Measurements from ENCODE around the gene ARHGAP26. TPM values are rescaled to one million over a fixed set of nuclear protein-coding genes. Genes with fewer than 3 reads are reported as not detected.

Gene ARHGAP26
- polyA plus RNA-seq, 3 donors: 26.5 to 56.8 (median 28.7) TPM

DNA sequence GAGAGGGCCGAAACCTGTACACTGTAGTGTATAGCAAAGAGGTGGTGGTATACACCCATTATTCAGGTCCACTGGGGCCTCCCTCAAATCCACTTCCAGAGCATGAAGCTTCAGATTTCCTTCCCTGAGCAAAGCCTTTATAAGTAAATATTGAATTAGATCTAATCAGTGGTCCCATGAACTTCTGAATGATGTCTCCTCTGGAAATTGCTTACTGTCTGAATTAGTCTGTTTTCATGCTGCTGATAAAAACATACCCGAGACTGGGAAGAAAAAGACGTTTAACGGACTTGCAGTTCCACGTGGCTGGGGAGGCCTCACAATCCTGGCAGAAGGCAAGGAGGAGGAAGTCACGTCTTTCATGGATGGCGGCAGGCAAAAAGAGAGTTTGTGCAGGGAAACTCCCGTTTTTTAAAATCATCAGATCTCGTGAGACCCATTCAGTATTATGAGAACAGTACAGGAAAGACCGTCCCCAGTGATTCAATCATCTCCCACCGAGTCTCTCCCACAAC lies 439.8 kb downstream of the ARHGAP26 start:
- Histone ChIP-seq H2AFZ (ENCODE audit: insufficient read depth, low read depth, low read length, poor library complexity, severe bottlenecking) (no peak overlapping the region), H4K20me1 (ENCODE audit: insufficient read depth, low read length) (peaks cover 28% of the 10 kb centered on the region), H3K36me3 (replicated peaks in 1 of 2; ENCODE audit: control insufficient read depth in 1 of 2, insufficient read depth in 2 of 2, low read length in 2 of 2) (peaks cover 24 to 71% of the 10 kb centered on the region in 2 donors), H3K9me3 (replicated peaks in 1 of 2; ENCODE audit: control insufficient read depth in 1 of 2, insufficient read depth in 1 of 2, low read length in 2 of 2) (no peaks in the 10 kb centered on the region), H3K79me2 (ENCODE audit: insufficient read depth, low read length) (no peaks in the 10 kb centered on the region), H3K9ac (ENCODE audit: insufficient read depth, low read length, poor library complexity, severe bottlenecking) (no peak overlapping the region), H3K27me3 (ENCODE audit: control insufficient read depth in 2 of 2, insufficient read depth in 2 of 2, low read length in 2 of 2) (no peaks in the 10 kb centered on the region), H3K4me2 (replicated peaks; ENCODE audit: extremely low read depth, low read length, poor library complexity, severe bottlenecking) (no peak overlapping the region), H3K27ac (ENCODE audit: low read depth in 1 of 2, low read length in 2 of 2) (no peak overlapping the region), H3K4me1 (ENCODE audit: control insufficient read depth in 1 of 2, insufficient read depth in 2 of 2, low read length in 2 of 2) (peaks cover 3 to 4% of the 10 kb centered on the region in 2 donors), H3K4me3 (replicated peaks in 1 of 3; ENCODE audit: low read depth in 2 of 3, low read length in 3 of 3) (no peak overlapping the region)
- Mint-ChIP-seq H3K27me3 (ENCODE audit: low read depth in 3 of 3) (peaks cover 0 to 2% (median 1%) of the 10 kb centered on the region in 3 donors), H3K27ac (no peak overlapping the region), H3K4me1 (peaks cover 17% of the 10 kb centered on the region), H3K9me3 (no peaks in the 10 kb centered on the region), H3K4me3 (no peak overlapping the region), H3K36me3 (peaks cover 71 to 81% of the 10 kb centered on the region in 2 donors)
- no peak for DNase-seq
- 93% methylated on average over 5 of the region's 11 CpGs for WGBS (ENCODE audit: insufficient coverage)
- TF ChIP-seq, protein P1, sequence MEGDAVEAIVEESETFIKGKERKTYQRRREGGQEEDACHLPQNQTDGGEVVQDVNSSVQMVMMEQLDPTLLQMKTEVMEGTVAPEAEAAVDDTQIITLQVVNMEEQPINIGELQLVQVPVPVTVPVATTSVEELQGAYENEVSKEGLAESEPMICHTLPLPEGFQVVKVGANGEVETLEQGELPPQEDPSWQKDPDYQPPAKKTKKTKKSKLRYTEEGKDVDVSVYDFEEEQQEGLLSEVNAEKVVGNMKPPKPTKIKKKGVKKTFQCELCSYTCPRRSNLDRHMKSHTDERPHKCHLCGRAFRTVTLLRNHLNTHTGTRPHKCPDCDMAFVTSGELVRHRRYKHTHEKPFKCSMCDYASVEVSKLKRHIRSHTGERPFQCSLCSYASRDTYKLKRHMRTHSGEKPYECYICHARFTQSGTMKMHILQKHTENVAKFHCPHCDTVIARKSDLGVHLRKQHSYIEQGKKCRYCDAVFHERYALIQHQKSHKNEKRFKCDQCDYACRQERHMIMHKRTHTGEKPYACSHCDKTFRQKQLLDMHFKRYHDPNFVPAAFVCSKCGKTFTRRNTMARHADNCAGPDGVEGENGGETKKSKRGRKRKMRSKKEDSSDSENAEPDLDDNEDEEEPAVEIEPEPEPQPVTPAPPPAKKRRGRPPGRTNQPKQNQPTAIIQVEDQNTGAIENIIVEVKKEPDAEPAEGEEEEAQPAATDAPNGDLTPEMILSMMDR (IDR thresholded peaks at IDR 0.05): no peak
- intact Hi-C loops (cut with micrococcal nuclease): loop anchor here in 1 of 2 donors (10.0 kb wide), 1 partner anchor 55 kb away; no protein-coding TSS in a partner anchor

DNA sequence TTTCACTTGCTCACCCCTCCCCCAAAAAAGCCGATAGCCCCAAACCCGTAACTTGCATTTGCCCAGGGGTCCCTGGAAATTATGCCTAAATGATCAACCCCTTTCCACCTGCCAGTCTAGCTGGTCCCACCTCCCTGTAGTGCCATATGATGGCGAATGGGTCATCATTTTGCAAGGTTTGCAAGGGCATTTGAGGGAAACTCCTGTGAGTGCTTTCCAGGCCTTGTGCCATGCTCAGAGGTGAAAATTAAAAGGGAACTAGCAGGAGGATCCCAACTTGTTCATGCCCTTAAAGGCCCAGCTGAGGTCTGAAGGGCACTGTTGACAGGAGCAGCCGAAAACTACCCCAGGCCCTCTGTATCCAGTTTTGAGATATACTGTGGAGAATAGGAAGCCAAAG lies 440.4 kb downstream of the ARHGAP26 start:
- 100% methylated on average over 3 of the region's 4 CpGs for WGBS (ENCODE audit: insufficient coverage)
- TF ChIP-seq, protein P1 (IDR thresholded peaks at IDR 0.05): no peak

More for the DNA sequence above, 440.4 kb downstream of the ARHGAP26 start:
- Histone ChIP-seq H3K27ac (ENCODE audit: low read depth in 1 of 2, low read length in 2 of 2) (no peak overlapping the region), H3K79me2 (ENCODE audit: insufficient read depth, low read length) (no peaks in the 10 kb centered on the region), H4K20me1 (ENCODE audit: insufficient read depth, low read length) (peaks cover 25% of the 10 kb centered on the region), H3K4me1 (ENCODE audit: control insufficient read depth in 1 of 2, insufficient read depth in 2 of 2, low read length in 2 of 2) (peaks cover 5 to 10% of the 10 kb centered on the region in 2 donors), H3K9ac (ENCODE audit: insufficient read depth, low read length, poor library complexity, severe bottlenecking) (no peak overlapping the region), H3K36me3 (replicated peaks in 1 of 2; ENCODE audit: control insufficient read depth in 1 of 2, insufficient read depth in 2 of 2, low read length in 2 of 2) (peaks cover 26 to 75% of the 10 kb centered on the region in 2 donors), H2AFZ (ENCODE audit: insufficient read depth, low read depth, low read length, poor library complexity, severe bottlenecking) (no peak overlapping the region), H3K4me2 (replicated peaks; ENCODE audit: extremely low read depth, low read length, poor library complexity, severe bottlenecking) (no peak overlapping the region), H3K27me3 (ENCODE audit: control insufficient read depth in 2 of 2, insufficient read depth in 2 of 2, low read length in 2 of 2) (no peaks in the 10 kb centered on the region), H3K4me3 (replicated peaks in 1 of 3; ENCODE audit: low read depth in 2 of 3, low read length in 3 of 3) (no peak overlapping the region), H3K9me3 (replicated peaks in 1 of 2; ENCODE audit: control insufficient read depth in 1 of 2, insufficient read depth in 1 of 2, low read length in 2 of 2) (no peaks in the 10 kb centered on the region)
- intact Hi-C loops (cut with micrococcal nuclease): loop anchor here in 1 of 2 donors (10.0 kb wide), 1 partner anchor 54 kb away; no protein-coding TSS in a partner anchor
- Mint-ChIP-seq H3K4me1 (peaks cover 23% of the 10 kb centered on the region), H3K4me3 (no peak overlapping the region), H3K9me3 (no peaks in the 10 kb centered on the region), H3K27ac (peak overlapping the region in 1 of 7 donors; percentile 62), H3K36me3 (peaks cover 75 to 87% of the 10 kb centered on the region in 2 donors), H3K27me3 (ENCODE audit: low read depth in 3 of 3) (peaks cover 0 to 2% (median 1%) of the 10 kb centered on the region in 3 donors)
- no peak for DNase-seq
